Measurements from ENCODE around the gene IDE.

The IDE gene

GRCh38 chr10:92562424-92562823, 11.5 kb downstream of the IDE start:
- DNase-seq = no peak

- no peak for DNase-seq
Observed at GRCh38 chr10:92559046-92559445, 14.8 kb downstream of the IDE start.

GRCh38 chr10:92553959-92554358, 19.9 kb downstream of the IDE start:
- no peak for DNase-seq

- no peak for DNase-seq
Observed at GRCh38 chr10:92552310-92552709, 21.6 kb downstream of the IDE start.

GRCh38 chr10:92550924-92551323, 23.0 kb downstream of the IDE start:
- DNase-seq = no peak

- no peak for DNase-seq
Observed at GRCh38 chr10:92547676-92548075, 26.2 kb downstream of the IDE start.

GRCh38 chr10:92545556-92545955, 28.3 kb downstream of the IDE start:
- DNase-seq = no peak

GRCh38 chr10:92544296-92544695, 29.6 kb downstream of the IDE start:
- DNase-seq = peak; percentile 73

- no peak for DNase-seq
Observed at GRCh38 chr10:92542458-92542857, 31.4 kb downstream of the IDE start.

- DNase-seq = no peak
Observed at GRCh38 chr10:92541583-92541982, 32.3 kb downstream of the IDE start.

GRCh38 chr10:92538231-92538958, 35.5 kb downstream of the IDE start:
- DNase-seq = no peak

GRCh38 chr10:92530891-92531535, 42.9 kb downstream of the IDE start:
- DNase-seq = no peak

GRCh38 chr10:92530421-92530820, 43.5 kb downstream of the IDE start:
- no peak for DNase-seq

GRCh38 chr10:92527716-92528115, 46.2 kb downstream of the IDE start:
- no peak for DNase-seq

GRCh38 chr10:92523639-92524038, 50.3 kb downstream of the IDE start:
- DNase-seq = no peak

GRCh38 chr10:92517034-92517655, 56.7 kb downstream of the IDE start:
- peak; percentile 84 for DNase-seq

GRCh38 chr10:92508866-92509265, 65.0 kb downstream of the IDE start:
- DNase-seq = no peak

- DNase-seq = no peak
Observed at GRCh38 chr10:92506336-92506735, 67.6 kb downstream of the IDE start.

- no peak for DNase-seq
Observed at GRCh38 chr10:92505044-92505443, 68.8 kb downstream of the IDE start.

GRCh38 chr10:92502296-92502808, 71.5 kb downstream of the IDE start:
- no peak for DNase-seq

GRCh38 chr10:92493362-92493761, 80.5 kb downstream of the IDE start:
- no peak for DNase-seq

GRCh38 chr10:92492748-92493240, 81.1 kb downstream of the IDE start:
- DNase-seq = no peak

- no peak for DNase-seq
Observed at GRCh38 chr10:92490387-92490786, 83.5 kb downstream of the IDE start.

- peak; percentile 72 for DNase-seq
Observed at GRCh38 chr10:92486637-92487036, 87.3 kb downstream of the IDE start.
